Mesenteric fat pad (tissue), 1 donor: ENCODE results near the gene GINS1. TPM values are rescaled to one million over a fixed set of nuclear protein-coding genes. Genes with fewer than 3 reads are reported as not detected.

Experiments used
- DNase-seq: peaks from one replicate; pipeline ENCODE4 v3.0.0-alpha.2; 2020; ENCODE audit warnings: low spot score
- total RNA-seq: library from RNA; stranded (reverse); fragmentation: NEBNext Ultra II Directional; extraction: Animal tissue kit (Norgen Biotek cat#: 25700); gene quantifications from one replicate; pipeline ENCODE4 v1.2.1, GENCODE V29; 2021
- donor health status: DM: yes; HTN: yes; CAD: no.

GINS1 gene
- total RNA-seq, 1 donor from 2014 or later, result 0.58 TPM

DNA sequence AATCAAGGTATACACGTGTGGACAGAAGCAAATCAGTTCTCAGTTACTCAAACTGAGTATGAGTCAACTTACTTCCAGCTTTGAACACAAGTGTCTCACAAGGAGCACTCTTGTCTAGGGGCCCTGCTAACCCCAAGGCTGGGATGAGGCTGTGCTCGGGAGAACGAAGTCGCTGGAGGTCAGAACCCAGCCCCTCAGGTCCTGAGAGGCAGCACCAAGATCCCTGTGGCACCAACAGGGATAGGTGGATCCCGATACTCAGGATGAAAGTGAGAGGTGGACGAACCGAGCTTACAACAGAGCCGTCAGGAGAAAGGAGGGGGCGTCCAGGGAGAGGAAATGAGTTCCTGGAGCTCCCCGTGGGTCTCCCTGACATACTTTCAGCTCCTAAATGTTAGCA, 85.7 kb downstream of the GINS1 start:
- DNase-seq, result no peak

DNA sequence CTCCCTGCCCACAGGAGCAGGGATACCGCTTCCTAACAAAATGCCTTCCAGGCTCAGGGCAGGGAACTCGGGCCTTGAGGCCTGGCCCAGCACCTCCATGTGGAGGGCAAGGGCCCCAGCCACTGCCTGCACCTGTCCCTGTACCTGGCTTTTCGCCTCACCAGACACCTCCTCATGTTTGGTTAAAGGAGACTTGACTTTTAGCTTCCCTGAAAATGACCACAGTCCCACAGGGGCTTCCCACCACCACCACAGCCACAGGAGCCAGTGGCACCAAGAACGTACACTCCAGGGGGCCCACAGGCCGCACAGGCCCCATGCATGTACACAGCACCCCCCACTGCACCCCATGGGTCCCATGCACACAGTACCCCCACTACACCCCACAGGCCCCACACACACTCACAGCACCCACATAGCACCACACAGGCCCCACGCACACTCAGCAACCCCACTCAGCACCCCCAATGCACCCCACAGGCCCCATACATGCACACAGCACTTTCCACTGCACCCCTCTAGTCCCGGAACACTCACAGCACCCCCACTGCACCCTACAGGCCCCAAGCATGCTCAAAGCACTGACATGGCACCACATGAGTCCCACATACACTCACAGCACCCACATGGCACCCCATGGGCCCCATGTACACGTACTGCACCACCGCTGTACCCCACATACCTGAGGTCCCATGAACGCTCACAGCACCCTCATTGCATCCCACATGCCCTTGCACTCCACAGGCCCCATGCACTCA, 86.5 kb downstream of the GINS1 start:
- DNase-seq, result no peak

DNA sequence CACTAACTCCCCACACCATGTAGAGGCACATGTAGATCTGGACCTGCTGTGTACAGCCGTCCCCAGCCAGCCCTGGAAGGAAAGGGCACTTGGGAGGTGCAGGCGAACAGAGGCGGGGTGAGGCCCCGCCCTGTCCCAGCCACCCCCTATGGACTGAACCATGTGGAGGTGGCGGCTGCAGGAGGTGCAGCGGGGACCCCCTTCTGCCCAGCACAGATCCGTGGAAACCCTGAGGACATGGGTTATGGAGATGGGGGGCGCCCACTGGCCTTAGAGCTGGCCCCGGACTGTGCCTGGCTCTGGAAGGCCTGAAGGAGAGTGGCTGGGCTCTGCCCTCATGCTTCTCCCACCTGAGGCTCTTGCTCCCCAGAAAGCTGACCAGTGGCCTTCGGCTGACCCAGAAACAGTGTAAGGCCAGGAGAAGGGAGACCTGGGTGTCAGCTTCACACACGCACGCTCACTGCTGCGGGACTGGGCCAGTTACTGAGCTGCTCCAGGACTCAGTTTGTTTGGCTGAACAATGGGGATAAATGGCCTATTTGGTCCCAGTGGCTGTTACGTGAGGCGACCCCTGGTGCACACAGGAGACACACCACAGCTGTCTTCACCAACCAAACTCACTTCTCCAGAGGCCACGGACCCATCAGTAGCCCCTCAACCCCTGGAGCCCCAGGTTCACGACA, 87.2 kb downstream of the GINS1 start:
- no peak for DNase-seq

DNA sequence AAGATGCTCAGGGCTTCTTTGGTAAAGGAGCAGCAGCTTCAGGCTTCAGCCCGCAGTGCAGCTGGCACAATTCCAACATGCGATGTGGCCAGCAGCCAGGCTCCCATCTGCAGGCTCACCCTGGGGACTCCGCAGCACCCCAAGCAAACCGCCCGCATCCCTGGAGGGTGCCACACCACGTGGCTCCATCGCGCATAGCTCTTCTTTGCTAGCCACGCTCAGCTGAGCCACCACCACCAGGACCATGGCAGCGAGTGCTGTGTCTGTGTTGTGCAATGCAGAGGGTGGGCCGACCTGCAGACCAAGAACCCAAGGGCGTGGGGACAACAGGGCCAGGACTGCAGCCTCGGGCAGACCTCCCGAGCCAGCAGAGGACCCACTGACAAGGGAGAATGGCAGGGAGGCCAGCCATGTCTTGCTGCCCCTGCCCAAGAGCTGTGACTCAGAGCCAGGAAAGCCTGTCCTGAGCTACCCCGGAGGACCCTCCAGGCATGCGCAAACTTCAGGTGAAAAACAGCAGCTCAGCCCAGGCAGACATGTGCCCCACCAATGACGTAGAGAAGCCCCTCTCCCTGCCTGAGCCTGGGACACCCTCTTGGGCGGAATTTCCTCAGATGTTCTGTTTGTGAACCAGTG, 87.8 kb downstream of the GINS1 start:
- no peak for DNase-seq

DNA sequence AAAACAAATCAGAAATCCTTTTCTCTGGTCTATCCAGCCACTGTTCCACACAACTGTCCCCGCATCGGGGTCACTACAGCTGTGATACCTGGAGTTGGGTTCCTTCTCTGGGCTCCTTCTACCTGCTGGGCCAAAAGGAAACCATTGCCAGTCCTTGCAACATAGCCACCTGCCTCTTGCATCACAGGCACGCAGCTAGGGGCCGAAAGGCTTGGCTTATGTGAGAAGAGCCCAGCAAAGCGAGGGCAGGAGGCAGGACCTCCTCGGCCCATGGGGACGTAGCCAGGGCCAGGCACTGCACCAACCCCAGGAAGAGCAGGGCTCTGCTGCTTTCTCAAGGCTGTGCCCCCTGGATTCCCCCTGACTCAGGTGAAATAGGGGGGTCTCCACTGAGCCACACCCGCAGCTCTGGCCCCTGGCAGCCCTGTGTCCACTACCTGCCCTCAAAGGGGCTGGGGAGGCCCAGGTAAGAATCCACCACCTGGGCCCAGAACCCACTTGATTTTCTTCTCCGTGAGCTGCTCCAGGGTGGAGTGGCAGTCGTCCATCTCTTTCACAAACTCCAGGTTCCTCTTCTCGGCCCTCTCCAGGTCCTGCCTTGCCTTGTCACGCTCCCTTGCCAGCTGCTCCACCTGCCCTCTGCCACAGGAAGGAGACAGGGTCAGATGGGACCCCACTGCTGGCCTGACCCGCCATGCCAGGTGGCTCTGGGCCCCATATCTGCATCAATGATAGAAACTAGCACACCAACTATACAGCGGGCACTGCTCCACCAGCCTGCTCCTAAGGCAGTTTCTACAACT, 88.9 kb downstream of the GINS1 start:
- DNase-seq, result no peak

DNA sequence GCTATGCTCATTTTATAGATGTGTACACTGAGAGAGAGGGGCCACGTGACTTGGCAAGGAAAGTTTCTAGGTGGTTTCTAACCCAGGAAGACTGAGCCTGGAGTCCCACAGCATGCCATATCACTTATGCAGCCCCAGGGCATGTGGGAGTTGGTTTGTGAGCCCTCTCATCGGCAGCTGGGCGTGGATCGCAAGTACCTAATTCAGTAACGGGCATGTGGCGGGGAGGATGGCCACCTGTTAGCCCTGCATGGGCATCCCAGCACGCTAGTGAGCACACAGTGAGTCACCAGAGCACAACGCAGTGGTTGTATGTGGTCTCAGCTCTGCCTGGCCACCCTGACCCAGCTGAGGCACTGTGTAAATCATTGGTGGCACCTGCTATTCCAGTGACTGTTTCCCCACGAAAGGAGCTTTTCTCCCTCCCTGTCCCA, 89.5 kb downstream of the GINS1 start:
- DNase-seq, result no peak

DNA sequence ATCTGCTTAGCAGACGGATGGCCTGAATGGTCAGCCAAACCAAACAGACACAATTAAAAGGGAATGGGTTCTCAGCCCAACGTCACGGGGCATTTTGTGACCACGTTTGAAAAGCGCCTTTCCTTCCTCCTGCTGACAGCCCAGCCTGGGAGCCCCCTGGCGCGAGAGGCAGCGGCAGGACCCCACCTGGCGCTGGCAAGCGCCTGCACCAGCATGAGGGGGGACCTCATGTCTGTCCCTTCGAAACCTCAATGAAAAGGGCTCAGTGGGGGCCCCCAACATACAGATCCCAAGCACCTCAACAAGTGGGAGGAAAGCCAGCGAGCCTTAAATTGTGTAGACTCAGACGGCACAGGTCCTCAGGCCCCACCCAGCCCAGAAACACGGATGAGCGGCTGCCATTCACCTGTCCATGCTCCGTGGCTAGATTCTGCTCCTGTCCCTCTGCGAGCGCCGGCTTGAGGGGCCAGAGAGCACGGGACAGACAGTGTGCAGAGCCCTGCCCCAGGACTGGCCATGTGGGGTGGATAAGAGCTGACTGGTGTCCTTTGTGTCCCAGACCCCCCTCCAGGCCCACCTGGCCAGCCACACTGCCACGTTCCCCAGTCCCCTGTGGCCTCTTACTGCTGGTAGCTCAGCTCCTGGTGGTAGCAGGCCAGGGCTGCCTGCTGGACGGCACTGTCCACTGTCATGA, 90.3 kb downstream of the GINS1 start:
- DNase-seq, result no peak

Other genes with a start within 250 kb of the GINS1 start
- 54.3 TPM for gene ENTPD6, start 212.0 kb upstream of the GINS1 start, total RNA-seq
- 121 TPM for gene PYGB, start 159.6 kb upstream of the GINS1 start, total RNA-seq
- gene ABHD12, start 16.8 kb upstream of the GINS1 start, total RNA-seq, result 41.6 TPM
- gene NINL, start 177.9 kb downstream of the GINS1 start, total RNA-seq, result 5.0 TPM
- 7.5 TPM for gene NANP, start 216.3 kb downstream of the GINS1 start, total RNA-seq